ENCODE data around the gene PEAK3. TPM values are rescaled to one million over a fixed set of nuclear protein-coding genes. Genes with fewer than 3 reads are reported as not detected.

Gene PEAK3
- total and polyA plus RNA-seq, 10 of the 15 experiments (the other 5 are each of a cell fraction or from before 2014, with no cell fraction given) = 0.03 to 0.10 (median 0.05) TPM; not detected in 7

- Histone ChIP-seq H3K4me1 (ENCODE audit: control insufficient read depth, insufficient read depth, low read length) (peaks cover 25% of the 10 kb centered on the region), H3K36me3 (ENCODE audit: control insufficient read depth in 2 of 2, insufficient read depth in 2 of 2, low read length in 1 of 2) (no peaks in the 10 kb centered on the region), H3K27me3 (replicated peaks in 1 of 2; ENCODE audit: control insufficient read depth in 2 of 2, insufficient read depth in 2 of 2, low read length in 1 of 2) (peaks cover 0 to 3% of the 10 kb centered on the region in 2 experiments; a peak in 2 of 4 replicates), H2AFZ (ENCODE audit: control insufficient read depth, low read depth, low read length) (no peak overlapping the region), H3K79me2 (ENCODE audit: control insufficient read depth, insufficient read depth, low read length) (no peaks in the 10 kb centered on the region), H3K4me2 (ENCODE audit: control insufficient read depth, insufficient read depth) (no peak overlapping the region), H3K9me3 (replicated peaks; ENCODE audit: control insufficient read depth, insufficient read depth, low read length) (no peaks in the 10 kb centered on the region), H3K9ac (ENCODE audit: control insufficient read depth, insufficient read depth, low read length) (no peak overlapping the region), H4K20me1 (ENCODE audit: control insufficient read depth, insufficient read depth) (no peaks in the 10 kb centered on the region), H3K4me3 (no peak overlapping the region), H3K27ac (ENCODE audit: control insufficient read depth, insufficient read depth) (no peak overlapping the region)
- FAIRE-seq (no peak), ATAC-seq (no peak), DNase-seq (ENCODE audit: low read depth, low spot score) (no peak)
- POLR2A ChIA-PET = interaction anchor here (0.6 kb wide), 1 partner anchor 25 kb away, joined by 5 read pairs; no protein-coding TSS in a partner anchor
- WGBS (ENCODE audit: insufficient coverage, insufficient replicate concordance, low lambda C conversion rate, missing lambda C conversion rate) = 66% methylated on average over 8 of the region's 8 CpGs
- no TSS peak for BruUV-seq (replicated peaks)
- intact Hi-C loops (cut with micrococcal nuclease; ENCODE audit: unreplicated experiment) (no loop called here), in situ Hi-C loops (cut with MboI) (no loop called here)
- RAD21 ChIA-PET (ENCODE audit: unreplicated experiment) = no interaction called here
- CTCF ChIA-PET = interaction anchor here (0.7 to 1.2 kb wide), 4 partner anchors 9 to 129 kb away, joined by 3 read pairs; no protein-coding TSS in a partner anchor
- SMC1A ChIA-PET (ENCODE audit: uncharacterized antibody, unreplicated experiment) = interaction anchor here (1.1 kb wide), 1 partner anchor 110 kb away, joined by 4 read pairs; no protein-coding TSS in a partner anchor
- TF ChIP-seq ZBTB40 (IDR thresholded peaks at IDR 0.05; ENCODE audit: borderline replicate concordance) (peak; percentile 93), STAT1 (conservative IDR thresholded peaks at IDR 0.05) (no peak)
These were observed 2.0 kb upstream of the PEAK3 start for GRCh38 chr19:2283835-2284507.
